ENCODE measurements around the gene L1CAM. TPM values are rescaled to one million over a fixed set of nuclear protein-coding genes. Genes with fewer than 3 reads are reported as not detected.
A peak's percentile ranks its signal among the peaks of the same experiment; 100 is the strongest.

Gene L1CAM
- polyA plus RNA-seq, 3 donors, result 0.55 TPM; not detected in 2

DNA sequence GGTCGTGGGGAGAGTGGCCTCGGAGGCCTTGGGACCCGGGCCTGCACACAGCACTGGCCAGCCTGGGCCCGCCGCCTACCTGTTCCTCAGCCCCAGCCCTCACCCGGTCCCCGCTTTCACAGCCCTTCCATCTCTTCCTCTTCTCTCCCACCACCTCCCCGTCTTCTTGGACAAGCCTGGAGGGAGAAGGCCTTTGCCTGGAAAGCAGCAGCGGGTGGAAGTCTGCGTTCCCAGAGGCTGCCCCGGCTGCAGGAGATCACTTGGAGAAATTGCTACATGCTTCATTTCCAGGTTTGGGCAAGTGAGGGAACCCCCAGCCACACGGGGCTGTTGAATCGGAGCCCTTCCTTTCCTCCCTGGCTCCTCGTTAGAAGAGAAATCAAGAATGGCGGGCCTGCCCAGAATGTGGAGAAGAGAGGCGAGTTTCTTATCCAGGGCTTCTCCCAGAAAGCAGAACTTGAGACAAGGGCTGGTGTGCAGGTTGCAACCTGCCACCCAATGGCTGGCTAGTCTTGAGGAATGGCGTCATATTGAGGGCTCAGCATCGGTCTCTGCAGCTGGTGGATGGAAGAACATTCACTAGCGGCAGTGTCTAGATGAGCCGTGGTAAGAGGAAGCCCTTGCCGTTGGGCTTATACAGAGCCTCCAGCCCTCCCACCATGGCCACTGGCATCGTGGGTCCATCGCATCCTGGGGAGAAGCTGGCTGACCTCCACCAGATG lies 54.4 kb downstream of the L1CAM start:
- Mint-ChIP-seq H3K27ac (no peak overlapping the region), H3K27me3 (ENCODE audit: low read depth in 3 of 3) (peaks cover 48 to 65% (median 62%) of the 10 kb centered on the region in 3 donors), H3K9me3 (peaks cover 0 to 28% (median 20%) of the 10 kb centered on the region in 7 donors), H3K36me3 (no peaks in the 10 kb centered on the region), H3K4me3 (peak overlapping the region in 1 of 2 donors; percentile 78), H3K4me1 (no peaks in the 10 kb centered on the region)
- no peak overlapping the region for H3K4me3 ChIP-seq (replicated peaks in 1 of 3; ENCODE audit: low read depth in 2 of 3, low read length in 3 of 3)
- WGBS (ENCODE audit: insufficient coverage), result 74% methylated on average over 3 of the region's 23 CpGs
- no peaks in the 10 kb centered on the region for H3K4me1 ChIP-seq (ENCODE audit: control insufficient read depth in 1 of 2, insufficient read depth in 2 of 2, low read length in 2 of 2)
- no peak for TF ChIP-seq CTCF (IDR thresholded peaks at IDR 0.05)
- peaks cover 0 to 21% of the 10 kb centered on the region in 2 donors for H3K9me3 ChIP-seq (replicated peaks in 1 of 2; ENCODE audit: control insufficient read depth in 1 of 2, insufficient read depth in 1 of 2, low read length in 2 of 2)
- H3K4me2 ChIP-seq (replicated peaks; ENCODE audit: extremely low read depth, low read length, poor library complexity, severe bottlenecking), result no peak overlapping the region
- no peaks in the 10 kb centered on the region for H4K20me1 ChIP-seq (ENCODE audit: insufficient read depth, low read length)
- H3K36me3 ChIP-seq (replicated peaks in 1 of 2; ENCODE audit: control insufficient read depth in 1 of 2, insufficient read depth in 2 of 2, low read length in 2 of 2), result no peaks in the 10 kb centered on the region
- no peaks in the 10 kb centered on the region for H3K79me2 ChIP-seq (ENCODE audit: insufficient read depth, low read length)
- intact Hi-C loops (cut with micrococcal nuclease), result no loop called here
- H3K27ac ChIP-seq (ENCODE audit: low read depth in 1 of 2, low read length in 2 of 2), result no peak overlapping the region
- DNase-seq, result no peak
- H2AFZ ChIP-seq (ENCODE audit: insufficient read depth, low read depth, low read length, poor library complexity, severe bottlenecking), result no peak overlapping the region
- peaks cover 40 to 61% of the 10 kb centered on the region in 2 donors for H3K27me3 ChIP-seq (ENCODE audit: control insufficient read depth in 2 of 2, insufficient read depth in 2 of 2, low read length in 2 of 2)
- H3K9ac ChIP-seq (ENCODE audit: insufficient read depth, low read length, poor library complexity, severe bottlenecking), result no peak overlapping the region

DNA sequence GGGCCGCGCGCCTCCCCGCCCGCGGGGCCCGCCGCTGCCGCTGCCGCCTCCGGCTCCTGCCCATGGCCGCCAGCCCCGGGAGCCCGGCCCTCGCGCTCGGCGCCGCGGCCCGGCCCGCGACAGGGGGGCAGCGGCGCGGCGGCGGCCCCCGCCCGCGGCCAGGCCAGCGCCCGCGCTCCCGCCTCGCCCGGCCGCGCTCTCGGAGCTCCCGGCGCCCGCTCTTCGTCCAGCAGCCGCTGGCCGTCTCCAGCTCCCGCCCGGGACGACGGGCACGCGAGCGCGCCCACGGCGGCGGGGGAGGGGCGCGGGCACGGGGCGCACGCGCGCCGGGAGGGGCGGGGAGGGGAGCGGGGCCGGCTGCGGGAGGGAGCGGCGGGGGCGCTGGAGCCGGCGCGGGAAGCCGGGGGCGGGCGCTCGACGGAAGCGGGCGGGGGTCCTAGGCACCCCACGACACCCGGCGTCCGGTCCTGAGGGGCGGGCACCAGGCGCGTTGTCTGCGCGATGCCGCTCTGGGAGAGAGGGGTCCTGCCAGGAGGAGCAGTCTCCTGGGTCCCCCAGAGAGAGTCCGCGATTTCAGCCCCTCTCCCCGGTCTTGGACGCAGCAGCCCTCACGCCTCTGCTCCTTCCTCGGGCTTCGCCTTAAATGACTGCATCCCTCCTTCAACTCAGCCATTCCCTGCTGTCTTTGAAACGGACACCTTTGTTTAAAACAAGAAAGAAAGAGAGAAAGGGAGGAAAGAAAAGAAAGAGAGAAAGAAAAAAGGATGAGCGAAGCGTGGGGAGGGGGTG lies 55.1 kb downstream of the L1CAM start:
- TF ChIP-seq CTCF (IDR thresholded peaks at IDR 0.05), result no peak
- Mint-ChIP-seq H3K27ac (no peak overlapping the region), H3K27me3 (ENCODE audit: low read depth in 3 of 3) (peaks cover 50 to 71% (median 66%) of the 10 kb centered on the region in 3 donors), H3K9me3 (peaks cover 0 to 28% (median 20%) of the 10 kb centered on the region in 7 donors), H3K4me1 (no peaks in the 10 kb centered on the region), H3K36me3 (no peaks in the 10 kb centered on the region), H3K4me3 (peak overlapping the region in 1 of 2 donors; percentile 68)
- Histone ChIP-seq H3K9me3 (replicated peaks in 1 of 2; ENCODE audit: control insufficient read depth in 1 of 2, insufficient read depth in 1 of 2, low read length in 2 of 2) (peaks cover 0 to 21% of the 10 kb centered on the region in 2 donors), H3K4me1 (ENCODE audit: control insufficient read depth in 1 of 2, insufficient read depth in 2 of 2, low read length in 2 of 2) (no peaks in the 10 kb centered on the region), H3K4me2 (replicated peaks; ENCODE audit: extremely low read depth, low read length, poor library complexity, severe bottlenecking) (no peak overlapping the region), H4K20me1 (ENCODE audit: insufficient read depth, low read length) (no peaks in the 10 kb centered on the region), H3K9ac (ENCODE audit: insufficient read depth, low read length, poor library complexity, severe bottlenecking) (no peak overlapping the region), H3K4me3 (replicated peaks in 1 of 3; ENCODE audit: low read depth in 2 of 3, low read length in 3 of 3) (no peak overlapping the region), H3K36me3 (replicated peaks in 1 of 2; ENCODE audit: control insufficient read depth in 1 of 2, insufficient read depth in 2 of 2, low read length in 2 of 2) (no peaks in the 10 kb centered on the region), H3K79me2 (ENCODE audit: insufficient read depth, low read length) (no peaks in the 10 kb centered on the region), H3K27me3 (ENCODE audit: control insufficient read depth in 2 of 2, insufficient read depth in 2 of 2, low read length in 2 of 2) (peaks cover 37 to 68% of the 10 kb centered on the region in 2 donors), H2AFZ (ENCODE audit: insufficient read depth, low read depth, low read length, poor library complexity, severe bottlenecking) (no peak overlapping the region), H3K27ac (ENCODE audit: low read depth in 1 of 2, low read length in 2 of 2) (no peak overlapping the region)
- intact Hi-C loops (cut with micrococcal nuclease), result no loop called here
- 0% methylated on average over 31 of the region's 102 CpGs for WGBS (ENCODE audit: insufficient coverage)
- no peak for DNase-seq

Measured in CD14-positive monocyte (primary cell).